Measurements from ENCODE around the gene S100A6.

- TF ChIP-seq CTCF (IDR thresholded peaks at IDR 0.05) = no peak
- TF ChIP-seq POLR2A (IDR thresholded peaks at IDR 0.05) = no peak
These were observed 45.3 kb downstream of the S100A6 start for GRCh38 chr1:153490272-153491051.

All from lower leg skin (tissue), 3 donors.